GM18868 (cell line): ENCODE data around the gene SDK1.
"Not testable (repeated sequence)": the region's sequence is repeated elsewhere in the genome, so short reads cannot be mapped to it uniquely, and the experiment has no call there.

Experiments used
- ATAC-seq: cut with Tn5 transposase; IDR thresholded peaks from one replicate; pipeline ENCODE4 v1.9.1; 2021; ENCODE audit warnings: mild to moderate bottlenecking, moderate library complexity; ENCODE audit not compliant: unreplicated experiment

The SDK1 gene

DNA sequence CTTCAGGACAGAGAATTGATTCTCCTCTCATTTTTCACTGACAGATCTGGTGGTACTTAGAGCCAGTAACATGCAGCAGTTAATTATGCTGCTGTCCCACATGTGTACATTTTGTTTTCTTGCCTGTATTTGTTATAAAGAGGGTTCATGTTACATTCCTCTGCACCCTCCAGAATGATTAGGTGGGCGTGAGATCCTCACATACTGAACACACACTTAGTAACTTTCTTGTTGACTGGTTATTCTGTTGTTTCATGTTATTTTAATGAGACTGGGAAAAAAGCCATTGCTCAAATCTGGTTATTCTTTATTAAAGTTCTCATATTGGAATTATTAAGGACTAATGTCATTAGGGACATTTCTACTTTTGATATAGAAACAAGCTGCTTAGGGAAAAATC, 409.1 kb downstream of the SDK1 start:
- ATAC-seq = no peak

DNA sequence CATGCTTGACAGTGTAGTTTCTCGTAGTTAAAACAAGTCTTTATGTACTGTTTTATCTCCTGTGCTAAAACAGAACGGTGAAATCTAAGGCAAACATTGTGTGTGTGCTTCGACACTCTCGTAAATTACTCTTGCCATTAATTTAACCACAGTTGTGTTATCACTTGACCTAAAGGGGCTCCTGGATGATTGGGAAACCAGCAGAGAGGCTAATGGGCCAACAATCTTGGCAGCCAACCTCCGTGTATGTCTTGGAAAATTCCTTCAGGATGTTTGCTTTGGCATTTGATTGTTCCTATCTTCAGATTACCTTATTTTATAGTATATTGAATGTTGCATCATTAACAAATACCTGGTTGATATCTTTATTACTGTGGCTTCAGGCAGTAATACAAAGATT, 409.5 kb downstream of the SDK1 start:
- ATAC-seq = no peak

DNA sequence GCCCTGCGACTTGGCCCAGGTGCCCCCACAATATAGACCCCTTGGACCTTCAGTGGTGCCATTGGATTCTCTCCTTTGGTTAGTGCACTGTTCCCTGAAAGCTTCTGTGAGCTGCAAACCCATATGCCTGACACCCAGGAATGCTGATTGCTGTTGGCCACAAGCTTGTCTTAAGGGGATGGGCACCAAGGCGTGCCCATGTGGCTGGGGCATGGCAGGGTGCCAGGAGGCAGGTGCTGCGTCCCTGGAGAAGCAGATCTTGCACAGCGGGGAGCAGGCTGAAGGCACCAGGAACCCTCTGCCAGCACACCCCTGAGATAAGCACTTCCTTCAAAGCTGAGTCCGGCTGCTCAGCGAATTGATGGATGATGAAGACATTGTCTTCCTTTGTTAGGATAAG, 411.8 kb downstream of the SDK1 start:
- ATAC-seq = no peak

DNA sequence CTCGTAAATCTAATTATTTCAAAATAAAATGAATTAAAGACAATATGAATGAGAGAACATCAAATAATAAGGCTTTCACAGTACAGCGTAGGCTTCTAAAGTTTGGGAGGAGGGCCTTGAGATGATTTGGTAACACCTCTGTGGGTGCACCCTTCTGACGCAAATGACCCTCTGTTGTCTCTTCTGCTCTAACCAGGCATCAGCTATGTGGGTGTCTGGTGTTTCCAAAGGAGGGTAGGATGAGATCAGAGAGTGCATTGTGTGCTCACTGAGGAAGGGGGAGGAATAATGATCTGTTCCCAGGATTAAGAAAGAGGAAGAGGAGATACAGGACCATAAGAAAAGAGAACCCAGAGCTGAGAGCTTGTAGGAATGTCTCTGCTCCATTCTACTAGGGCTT, 420.4 kb downstream of the SDK1 start:
- no peak for ATAC-seq

DNA sequence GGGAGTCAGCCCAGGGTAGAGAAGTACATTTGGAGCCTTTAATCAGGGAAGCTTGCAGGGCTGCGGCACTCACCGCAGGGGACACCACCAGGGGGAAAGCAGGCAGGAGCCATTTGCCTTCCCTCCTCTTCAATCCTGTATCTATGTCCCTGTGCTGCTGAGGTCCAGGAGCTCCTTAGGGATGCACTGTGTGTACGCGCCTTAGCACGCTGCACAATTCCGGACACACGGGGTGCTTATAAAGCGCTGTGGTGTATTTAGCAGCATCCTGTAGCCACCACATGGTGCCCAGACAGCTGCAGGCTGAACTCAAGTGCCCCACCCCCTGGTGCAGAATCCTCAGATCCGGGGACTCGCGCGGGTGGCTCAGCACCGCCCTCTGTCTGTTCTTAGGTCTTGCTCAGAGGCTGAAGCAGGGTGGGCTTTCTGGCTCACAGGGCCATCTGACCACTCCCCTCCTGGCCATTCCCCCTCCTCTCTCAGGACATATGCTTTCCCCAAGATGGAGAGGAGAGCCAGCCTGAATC, 421.4 kb downstream of the SDK1 start:
- no peak for ATAC-seq

DNA sequence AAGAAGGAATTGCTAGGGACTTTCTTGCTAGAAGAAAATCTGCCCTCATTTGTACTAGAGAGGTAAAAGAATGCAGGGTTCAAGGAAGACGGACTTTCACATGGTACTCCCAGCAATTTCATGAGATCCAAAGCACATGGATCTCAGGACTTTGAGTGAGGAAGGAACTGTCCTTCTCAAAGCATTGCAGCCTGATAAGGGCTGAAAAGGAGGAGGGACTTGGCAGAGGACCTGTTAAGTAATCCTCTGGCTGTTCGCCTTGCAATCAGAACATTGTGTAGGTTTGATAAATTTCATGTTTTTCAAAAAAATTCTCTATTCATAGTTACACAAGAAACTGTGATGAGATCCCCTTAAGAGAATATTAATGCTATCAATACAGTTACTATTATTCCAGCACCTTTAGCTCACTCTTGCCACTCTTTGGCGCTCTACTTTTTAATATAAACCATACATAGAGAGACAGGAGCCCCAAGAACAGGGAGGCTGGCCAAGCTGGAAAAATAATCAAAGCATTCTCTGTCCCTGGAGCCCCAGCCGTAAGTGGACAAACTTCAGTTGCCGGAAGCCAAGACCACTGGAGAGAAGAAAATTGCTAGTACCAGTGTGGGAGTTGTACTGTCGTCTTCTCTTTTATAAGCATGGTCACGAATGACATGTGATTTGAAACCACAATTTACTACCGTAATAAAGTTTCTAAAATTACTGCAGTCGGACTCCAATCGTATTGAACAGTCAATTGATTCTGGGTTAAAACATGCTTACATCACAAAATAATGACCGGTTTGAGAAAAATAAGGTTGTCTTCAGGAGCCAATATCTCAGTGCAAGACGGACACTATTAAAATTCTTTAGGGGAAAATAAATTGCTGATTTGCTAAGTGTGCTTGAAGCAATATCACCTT, 424.4 kb downstream of the SDK1 start:
- no peak for ATAC-seq

DNA sequence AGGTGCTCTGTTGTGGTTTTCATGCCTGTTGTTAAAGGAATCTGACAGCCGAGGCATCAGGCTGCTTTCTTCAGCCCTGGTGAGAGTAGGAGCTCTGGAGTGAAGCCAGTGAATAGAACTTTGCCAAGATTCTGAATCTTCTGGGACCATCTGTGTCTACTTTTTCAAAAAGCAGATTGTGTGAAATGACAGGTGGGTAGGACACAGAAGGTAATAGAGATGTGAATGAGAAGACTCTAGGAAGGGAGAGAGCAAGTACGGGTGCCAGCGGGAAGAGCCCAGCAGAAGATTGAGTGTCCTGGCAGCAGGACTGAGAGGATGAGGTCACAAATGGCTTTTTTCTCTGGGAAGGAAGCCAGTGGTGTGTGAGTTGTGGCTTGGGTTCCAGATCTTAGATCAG, 429.2 kb downstream of the SDK1 start:
- no peak for ATAC-seq

DNA sequence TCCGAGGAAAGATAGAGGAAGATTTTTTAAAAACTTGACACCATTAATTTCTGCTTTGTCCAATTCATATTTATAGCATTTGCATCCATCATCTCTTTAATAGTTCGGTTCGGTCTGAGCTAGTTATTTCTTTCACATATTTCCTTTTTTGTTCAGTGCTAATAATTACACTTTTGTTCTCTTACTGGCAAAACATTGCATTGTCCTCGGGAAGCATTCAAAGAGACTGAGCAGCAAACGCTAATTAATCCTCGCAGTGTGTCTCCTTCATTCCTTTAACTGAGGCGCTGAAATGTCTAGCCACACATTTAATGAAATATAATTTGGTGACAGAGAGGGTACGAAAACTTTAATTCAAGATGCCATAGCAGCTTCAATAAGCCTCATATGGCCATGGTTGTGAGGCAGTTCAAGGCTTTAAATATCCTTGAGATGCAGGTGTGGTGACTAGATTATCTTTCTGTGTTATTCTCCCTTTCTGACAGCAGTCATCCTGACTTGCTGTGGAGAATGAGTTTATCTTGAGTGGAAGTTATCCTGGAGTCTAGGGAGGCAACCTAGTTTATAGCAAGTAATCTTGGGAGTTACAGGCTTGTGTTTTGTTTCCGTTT, 431.4 kb downstream of the SDK1 start:
- ATAC-seq = no peak

DNA sequence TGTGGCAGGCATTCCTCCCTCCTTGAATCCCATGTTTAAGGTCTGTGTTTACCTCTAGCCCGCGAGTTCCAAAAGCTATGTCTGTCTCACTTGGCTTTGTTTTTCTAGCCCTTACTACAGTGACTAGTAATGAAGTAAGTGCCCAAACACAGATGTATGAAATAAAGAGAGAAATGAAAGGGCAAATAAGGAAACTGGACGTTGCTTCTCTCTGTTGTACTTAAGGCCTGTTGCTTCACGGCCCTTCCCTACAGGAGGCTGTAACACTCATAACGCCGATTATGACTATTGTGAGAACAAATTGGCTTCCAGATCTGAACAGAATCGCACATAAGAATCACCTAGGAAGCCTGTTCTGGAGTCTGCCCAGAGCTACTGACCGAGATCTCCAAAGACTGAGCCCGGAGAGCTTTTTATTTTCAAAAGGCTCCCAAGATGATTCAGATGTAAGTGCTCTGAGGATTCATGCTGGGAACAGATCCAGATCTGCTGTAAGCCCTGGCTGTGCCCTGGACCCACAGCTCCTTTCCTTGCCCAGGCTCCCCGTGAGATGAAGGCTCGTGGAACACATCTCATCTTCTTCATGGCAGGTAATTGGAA, 432.6 kb downstream of the SDK1 start:
- no peak for ATAC-seq

DNA sequence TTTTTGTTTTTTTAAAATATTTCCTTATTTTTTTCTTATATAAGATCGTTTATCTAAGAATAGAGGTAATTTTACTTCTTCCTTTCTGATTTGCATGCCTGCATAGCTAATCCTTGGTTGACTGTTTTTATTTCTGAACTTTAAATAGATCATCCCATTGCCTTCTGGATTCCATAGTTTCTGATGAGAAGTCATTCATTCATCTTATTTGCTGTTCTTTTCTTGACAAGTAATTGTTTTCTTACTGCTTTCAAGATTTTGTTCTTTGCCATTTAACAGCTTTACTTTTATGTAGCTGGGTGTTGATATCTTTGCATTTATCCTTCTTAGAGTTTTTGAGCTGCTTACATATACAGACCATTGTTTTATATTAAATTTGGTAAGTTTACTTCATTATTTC, 437.9 kb downstream of the SDK1 start:
- no peak for ATAC-seq

DNA sequence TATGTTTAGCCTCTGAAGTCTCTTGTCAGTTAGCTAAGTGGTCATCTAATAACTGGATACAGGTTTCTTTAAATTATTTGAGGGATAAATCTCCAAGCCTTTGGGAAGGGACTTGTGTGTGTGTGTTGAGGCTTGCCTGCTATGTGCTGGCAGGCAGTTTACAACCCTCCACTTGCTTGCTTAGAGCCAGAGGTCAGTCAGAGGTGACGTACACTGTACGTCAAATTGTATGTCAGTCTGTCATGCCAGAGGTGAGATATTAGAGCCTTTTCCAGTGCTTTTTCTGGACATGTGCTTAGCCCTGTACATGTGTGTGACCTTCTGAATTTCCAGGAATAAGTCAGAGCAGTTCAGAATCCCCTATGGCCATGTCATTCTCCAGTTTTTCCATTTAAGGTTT, 438.9 kb downstream of the SDK1 start:
- no peak for ATAC-seq

DNA sequence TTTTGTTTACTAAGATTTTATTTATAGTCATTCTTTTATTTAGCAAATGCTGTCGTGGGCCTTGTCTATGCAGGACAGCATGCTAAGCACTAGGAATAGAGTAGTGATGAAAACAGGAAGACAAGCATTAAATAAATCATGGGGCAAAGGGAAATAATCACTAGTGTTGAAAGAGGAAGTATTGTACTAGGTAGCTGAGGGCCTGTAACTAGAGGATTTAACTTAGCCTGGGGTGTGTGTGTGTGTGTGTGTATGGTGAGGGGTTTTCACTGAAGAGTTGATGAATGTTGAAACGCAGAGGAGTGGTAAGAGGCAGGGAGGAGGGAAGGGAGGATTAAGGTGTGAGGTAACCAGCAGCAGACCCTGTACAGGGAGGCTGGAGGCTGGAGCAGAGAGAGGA, 446.4 kb downstream of the SDK1 start:
- ATAC-seq = no peak

DNA sequence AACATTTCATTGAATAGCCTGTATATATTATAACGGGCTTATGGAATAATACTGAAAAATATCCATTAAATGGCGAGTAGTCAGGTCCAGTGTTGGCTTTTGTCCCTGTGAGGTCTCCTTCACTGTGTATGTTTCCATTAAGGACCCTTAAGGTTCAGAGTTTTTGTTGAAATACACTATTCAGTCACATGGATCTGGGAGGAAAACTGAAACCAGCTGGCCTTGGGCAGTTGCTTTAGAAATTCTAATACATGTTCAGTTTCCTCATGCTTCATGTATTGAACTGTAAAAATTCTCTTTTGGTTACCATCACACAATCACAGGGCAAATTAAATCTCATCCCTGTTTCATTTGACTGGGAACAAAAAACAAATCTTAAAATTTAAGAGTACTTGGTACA, 447.3 kb downstream of the SDK1 start:
- no peak for ATAC-seq

DNA sequence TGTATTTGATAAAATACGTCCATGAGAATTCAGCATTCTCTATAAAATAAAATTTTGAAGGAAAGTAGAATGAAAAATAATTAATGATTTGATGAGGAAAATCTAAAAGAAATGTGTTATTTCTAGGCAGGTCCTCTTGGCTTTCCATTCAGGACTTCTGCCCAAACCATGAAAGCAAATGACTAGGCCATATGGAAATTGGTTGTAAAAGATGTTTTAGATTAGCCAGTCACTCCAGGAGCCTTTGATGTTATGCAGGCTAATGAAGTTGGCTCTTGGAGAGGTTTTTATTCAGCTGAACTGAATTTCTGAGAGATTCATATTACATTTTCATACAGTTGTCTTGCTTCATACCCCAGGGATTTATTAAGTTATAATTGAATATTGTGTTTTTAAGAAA, 452.8 kb downstream of the SDK1 start:
- no peak for ATAC-seq

DNA sequence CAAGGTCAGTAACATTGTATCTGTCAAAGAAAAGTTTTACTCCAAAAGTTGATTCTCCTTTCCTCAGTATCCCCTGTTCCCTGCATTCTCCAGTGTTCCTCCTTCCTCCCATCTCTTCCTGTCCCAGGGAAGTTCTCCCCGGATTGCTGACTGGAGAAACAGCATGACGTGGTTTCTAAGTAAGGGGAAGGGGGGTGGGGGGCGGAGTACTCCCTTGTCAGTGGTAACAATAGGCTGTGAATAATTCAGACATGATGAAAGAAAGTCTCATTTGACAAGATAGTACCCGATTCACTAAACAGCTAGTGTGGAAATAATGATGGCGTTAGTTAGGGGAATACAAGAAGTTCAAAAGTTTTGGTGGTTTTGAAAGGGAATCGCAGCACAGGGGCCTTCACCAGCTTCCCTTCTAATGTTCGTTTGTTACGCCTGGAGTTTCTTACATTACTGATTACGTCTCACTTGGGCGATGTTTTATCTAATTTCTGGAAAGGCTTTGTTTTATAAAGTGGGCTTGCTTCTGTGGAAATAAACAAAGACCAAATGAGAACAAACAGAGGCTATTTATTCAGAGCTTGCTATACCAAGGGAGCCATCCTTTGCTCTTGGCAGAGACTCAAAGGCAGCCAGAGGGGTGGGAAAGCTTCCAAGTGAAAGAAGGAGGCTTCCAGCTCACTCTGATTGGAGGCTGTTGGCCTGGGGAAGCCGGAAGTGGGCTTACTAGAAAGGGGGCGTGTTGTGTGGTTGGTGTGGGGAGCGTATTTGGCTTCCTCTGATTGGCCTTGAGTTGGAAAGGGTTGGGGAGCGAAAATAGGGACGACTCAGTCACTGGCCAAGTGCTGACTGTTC, 453.7 kb downstream of the SDK1 start:
- ATAC-seq = no peak

DNA sequence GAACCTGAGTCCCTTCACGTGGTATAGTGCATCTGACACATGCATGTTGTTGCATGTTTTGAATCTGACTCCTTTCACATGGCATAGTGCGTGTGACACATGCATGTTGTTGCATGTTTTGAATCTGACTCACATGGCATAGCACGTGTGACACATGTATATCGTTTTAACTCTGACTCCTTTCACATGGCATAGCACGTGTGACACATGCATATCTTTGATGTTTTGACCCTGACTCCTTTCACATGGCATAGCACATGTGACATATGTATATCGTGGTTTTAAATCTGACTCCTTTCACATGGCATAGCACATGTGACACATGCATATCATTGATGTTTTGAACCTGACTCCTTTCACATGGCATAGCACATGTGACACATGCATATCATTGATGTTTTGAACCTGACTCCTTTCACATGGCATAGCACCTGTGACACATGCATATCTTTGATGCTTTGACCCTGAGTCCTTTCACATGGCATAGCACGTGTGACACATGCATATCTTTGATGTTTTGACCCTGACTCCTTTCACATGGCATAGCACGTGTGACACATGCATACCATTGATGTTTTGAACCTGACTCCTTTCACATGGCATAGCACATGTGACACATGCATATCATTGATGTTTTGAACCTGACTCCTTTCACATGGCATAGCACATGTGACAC, 454.9 kb downstream of the SDK1 start:
- ATAC-seq = not testable (repeated sequence)

DNA sequence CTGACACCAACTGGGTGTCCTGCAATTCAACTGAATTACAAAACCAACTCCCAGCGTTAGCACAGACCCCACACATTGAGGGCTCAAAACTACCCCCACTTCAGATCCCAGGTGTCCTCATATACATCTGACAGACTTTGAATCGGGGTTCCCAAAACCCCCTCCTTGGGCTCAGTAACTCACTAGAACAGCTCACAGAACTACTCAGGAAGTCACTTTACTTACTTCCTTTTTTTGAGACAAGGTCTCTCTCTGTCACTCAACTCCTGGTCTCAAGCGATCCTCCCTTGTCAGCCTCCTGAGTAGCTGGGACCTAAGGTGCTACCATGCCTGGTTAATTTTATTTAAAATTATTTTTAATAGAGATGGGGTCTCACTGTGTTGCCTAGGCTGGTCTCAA, 456.0 kb downstream of the SDK1 start:
- ATAC-seq = no peak

DNA sequence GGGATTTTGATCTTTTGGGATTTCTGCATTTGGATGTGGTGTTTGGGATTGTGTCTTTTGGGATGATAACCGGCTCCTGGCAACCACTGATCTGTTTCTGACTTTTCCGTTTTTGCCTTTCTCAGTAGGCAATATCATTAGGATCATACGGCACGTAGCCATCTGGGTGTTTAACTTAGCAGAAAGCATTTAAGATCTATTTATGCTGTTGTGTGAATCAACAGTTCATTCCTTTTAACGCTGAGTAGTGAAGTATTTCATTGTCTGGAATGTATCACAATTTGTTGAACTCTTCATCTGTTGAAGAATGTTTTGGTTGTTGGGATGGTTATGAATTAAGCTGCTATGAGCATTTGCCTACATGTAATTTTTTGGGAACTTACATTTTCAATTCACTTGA, 459.6 kb downstream of the SDK1 start:
- no peak for ATAC-seq

DNA sequence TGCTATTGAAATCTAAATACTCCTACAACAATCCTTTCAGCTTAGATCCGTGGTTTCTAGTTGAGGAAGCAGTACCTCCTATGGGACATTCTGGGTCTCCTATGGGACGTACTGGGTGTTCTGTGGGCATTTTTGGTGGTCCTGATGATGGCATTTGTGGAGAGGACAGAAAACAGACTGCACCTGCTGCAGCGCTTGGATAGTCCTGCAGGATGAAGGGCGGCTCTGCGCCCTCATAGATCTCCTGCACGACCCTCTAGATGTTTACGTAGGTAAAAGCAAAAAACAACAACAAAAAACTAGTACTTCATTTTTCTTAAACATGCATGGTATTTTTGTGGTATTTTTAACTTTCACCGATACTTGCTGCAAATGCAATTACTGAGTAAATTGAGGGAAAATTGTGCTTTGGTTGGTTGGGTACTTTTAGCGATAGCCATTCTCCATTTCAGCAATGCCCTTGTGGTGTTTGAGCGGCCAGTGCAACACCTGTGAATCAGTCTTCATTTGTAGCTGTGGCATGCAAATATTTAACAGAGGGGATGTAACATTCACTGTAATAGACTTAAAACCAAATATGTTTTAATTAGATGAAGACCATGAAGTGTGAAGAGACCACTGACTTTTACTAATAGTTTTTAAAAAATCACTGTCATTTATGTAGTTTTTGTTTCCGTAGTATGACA, 461.2 kb downstream of the SDK1 start:
- no peak for ATAC-seq
